GM20000 (cell line): ENCODE data around the gene PSD4.

Source experiments
- DNase-seq: peaks from one replicate; pipeline ENCODE4 v3.0.0; 2012; ENCODE audit warnings: low spot score
- TF ChIP-seq, protein P1 (sequence below): IDR thresholded peaks from 2 replicates; pipeline ENCODE4 v1.5.1; 2012; ENCODE audit warnings: mild to moderate bottlenecking, control low read depth; ENCODE audit errors: extremely low read depth, missing control alignments

The PSD4 gene

DNA sequence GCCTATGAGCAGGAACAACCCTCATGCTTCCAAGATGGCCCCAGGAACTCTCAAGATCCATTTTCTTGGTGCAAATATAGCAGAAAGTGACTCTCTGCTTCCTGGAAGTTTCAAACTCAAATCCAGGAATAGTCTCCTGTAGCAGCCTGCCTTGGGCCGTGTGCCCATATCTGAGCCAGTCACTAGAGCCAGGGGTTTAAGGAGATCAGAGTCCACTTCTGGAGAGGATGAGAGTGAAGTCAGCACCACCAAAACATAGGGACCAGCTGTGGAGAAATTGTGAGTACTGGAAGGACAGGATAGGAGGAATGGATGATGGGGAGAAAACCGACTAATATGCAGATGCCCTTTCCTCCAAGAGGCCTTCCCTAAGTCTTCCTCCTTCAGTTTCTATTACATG, 33.2 kb downstream of the PSD4 start:
- TF ChIP-seq, protein P1, sequence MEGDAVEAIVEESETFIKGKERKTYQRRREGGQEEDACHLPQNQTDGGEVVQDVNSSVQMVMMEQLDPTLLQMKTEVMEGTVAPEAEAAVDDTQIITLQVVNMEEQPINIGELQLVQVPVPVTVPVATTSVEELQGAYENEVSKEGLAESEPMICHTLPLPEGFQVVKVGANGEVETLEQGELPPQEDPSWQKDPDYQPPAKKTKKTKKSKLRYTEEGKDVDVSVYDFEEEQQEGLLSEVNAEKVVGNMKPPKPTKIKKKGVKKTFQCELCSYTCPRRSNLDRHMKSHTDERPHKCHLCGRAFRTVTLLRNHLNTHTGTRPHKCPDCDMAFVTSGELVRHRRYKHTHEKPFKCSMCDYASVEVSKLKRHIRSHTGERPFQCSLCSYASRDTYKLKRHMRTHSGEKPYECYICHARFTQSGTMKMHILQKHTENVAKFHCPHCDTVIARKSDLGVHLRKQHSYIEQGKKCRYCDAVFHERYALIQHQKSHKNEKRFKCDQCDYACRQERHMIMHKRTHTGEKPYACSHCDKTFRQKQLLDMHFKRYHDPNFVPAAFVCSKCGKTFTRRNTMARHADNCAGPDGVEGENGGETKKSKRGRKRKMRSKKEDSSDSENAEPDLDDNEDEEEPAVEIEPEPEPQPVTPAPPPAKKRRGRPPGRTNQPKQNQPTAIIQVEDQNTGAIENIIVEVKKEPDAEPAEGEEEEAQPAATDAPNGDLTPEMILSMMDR = no peak
- DNase-seq = no peak

DNA sequence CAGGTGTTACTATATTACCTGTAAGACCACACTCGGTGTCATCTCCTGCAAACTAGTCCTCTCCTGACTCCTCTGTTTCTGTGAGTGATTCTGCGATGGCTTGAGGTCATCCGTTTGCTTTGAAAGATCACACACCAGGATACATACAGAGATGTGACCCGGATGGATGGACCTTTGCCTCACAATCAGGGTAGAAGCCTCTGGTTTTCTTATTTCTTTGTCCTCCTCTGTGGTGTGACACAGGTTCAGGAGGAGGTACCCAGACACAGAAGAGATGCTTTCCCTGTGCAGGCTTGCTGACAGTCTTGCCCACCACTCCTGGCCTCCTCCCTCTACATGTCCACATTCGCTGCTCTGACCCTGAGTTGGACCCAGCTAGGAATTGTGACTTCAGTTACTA, 34.6 kb downstream of the PSD4 start:
- no peak for DNase-seq
- TF ChIP-seq, protein P1 = no peak

DNA sequence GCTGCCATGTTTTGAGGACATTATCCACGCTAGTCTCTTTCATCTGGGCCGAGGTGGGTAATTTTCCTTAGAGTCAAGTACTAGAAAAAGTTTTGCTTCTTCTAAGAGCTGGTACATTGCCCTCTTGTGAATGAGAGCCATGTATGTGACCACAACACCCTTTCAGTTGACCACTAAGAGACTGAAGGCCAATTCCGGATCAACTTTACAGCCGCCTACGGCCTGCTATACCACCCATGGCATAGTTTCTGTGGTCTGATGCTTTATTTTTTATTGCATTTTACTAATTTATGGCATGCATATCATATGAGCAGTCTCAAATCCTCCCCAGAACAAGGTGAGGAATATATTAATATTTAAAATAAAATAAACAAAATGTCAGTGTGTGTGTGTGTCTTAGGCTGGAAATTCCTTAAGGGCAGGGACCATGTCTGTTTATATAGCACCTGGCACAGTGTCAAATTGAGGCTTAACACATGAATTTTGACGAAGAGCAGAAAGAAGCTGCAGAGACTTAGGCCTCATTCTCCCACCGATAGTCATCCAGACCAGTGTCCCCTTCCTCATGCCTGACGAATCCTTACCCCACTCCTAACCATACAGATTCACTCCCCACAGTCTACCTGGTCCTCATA, 35.4 kb downstream of the PSD4 start:
- DNase-seq = no peak

DNA sequence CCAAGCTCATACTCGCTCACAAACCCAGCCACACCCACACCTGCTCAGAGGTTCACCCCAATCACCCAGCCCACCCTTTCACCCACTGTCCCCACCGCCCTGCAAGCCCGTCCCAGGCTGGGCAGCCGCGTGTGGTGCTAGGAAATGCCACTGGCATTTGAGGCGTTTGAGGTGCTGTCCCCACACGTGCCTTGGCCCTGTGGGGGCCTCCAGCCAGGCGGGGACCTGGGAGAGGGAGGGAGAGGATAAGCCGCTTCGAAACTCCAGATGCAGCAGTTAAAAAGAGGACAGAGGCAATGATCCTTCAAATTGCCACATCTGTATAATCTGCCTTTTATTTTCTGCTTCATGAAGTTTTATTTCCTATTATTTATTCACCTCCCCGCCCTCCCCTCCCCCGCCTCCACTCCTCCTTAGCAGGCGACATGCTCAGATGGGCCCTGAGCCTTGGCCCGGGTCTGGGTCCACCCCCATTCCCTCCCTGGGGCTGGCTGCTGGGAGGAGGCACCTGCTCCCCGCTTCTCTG, 35.9 kb downstream of the PSD4 start:
- no peak for DNase-seq
- TF ChIP-seq, protein P1 = no peak

More for the DNA sequence above, 35.4 kb downstream of the PSD4 start:
- TF ChIP-seq, protein P1 = no peak

DNA sequence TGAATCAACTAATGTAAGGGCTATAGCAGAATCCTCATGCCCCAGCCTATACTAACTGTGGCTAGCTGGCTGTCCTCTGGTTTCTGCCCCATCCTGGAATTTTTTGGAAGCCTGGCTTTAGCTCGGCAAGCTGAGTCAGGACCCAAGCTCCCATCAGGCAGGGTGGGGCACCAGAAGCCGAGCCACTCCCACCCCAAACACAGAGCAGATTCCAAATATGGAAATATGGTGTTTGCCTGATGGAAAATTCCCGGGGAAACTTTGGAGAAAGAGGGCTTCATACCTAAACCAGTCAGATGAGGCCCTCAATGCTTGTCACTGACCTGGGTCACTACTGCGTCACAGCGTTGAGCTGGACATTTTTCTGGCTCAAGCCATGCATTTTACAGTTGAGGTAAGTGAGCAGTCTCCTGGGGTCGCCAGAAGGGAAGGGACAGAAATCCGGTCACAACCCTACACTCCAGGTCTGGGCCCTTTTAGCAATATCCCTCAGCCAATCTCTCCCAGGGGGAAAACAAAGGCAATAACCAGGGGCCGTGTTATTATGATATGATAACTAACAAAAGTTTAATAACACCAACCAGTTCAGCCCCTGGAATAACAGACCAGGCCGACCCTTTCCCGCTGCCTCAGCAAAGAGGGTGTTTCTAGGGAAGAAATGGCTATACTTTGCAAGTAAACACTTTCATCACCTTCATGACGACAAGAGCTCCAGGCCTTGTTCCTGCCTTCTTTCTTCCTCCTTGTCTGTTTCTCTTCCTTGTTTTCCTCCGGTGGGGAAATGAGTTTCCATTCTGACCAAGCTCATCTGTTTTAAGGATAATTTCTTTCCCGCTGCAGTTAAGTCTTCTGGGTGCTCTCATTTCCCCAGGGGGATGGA, 37.7 kb downstream of the PSD4 start:
- no peak for DNase-seq
- TF ChIP-seq, protein P1 = no peak

DNA sequence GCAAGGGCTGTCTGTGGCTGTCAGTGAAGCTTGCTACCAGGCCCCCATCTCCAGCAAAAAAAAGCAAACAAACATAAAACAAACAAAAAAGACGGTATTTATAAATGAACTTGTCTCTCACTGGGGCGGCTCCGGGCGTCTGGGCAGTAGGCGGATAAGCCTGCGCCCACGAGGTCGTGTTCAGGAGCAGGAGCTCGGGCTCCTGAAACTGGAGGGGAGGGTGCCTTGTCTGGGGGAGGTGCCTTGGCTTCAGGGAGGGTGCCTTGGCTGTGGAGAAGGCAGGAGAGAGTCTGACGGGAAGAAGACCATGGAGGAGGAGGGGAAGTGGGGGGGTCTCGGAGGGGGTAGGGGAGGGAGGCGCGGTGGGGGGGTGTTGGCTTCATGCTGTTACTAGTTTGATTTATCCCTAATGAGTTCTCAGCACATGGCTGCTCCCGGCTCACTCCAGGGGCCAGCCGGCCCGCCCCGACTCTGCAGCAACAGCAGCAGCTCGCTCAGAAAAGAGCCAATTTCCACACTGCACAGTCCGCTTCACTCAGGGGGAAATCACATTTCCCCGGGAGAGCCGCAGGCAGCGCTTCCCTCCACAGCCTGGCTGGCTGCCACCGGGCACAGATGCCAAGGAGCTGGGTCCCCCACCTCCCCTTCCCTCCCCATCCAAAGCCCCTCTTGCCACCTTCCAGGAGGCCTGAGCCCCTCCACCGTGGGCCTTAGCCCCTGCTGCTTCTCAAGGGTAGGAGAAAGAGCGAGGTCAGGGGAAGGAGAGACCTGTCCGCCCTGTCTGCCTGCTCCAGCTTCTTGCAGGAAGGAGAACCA, 38.7 kb downstream of the PSD4 start:
- DNase-seq = no peak
- TF ChIP-seq, protein P1 = no peak
